HG02885 (cell line): ENCODE data around the gene TRIM24.
A peak's percentile ranks its signal among the peaks of the same experiment; 100 is the strongest.
"Not testable (repeated sequence)": the region's sequence is repeated elsewhere in the genome, so short reads cannot be mapped to it uniquely, and the experiment has no call there.

ENCODE experiments used
- ATAC-seq: cut with Tn5 transposase; IDR thresholded peaks from one replicate; pipeline ENCODE4 v1.9.1; 2021; ENCODE audit warnings: mild to moderate bottlenecking; ENCODE audit not compliant: unreplicated experiment, poor library complexity

The TRIM24 gene

DNA sequence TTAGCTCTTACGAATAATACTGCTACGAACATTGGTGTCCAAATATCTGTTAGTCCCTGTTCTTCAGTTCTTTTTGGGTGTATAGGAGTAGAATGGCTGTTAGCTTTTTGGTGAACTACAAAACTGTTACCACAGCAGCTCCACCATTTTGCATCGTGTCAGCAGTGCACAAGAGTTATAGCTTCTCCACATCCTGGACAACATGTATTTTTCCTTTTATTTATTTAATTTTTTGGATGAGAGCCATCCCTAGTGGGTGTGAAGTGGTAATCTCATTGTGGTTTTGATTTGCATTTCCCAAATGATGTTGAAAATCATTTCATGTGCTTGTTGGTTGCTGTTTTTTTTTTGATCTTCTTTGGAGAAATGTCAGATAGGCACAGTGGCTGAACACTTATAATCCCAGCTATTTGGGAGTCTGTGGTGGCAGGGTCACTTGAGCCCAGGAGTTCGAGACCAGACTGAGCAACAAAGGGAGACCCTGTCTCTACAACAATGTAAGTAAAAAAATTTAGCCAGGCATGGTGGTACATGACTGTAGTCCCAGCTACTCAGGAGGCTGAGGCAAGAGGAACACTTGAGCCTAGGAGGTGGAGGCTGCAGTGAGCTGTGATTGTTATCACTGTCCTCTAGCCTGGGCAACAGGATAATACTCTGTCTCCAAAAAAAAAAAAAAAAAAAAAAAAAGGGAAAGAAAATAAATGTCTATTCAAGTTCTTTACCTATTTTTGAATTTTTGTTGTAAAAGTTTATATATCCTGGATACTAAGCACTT is 31.7 kb downstream of the TRIM24 start:
- ATAC-seq: no peak

DNA sequence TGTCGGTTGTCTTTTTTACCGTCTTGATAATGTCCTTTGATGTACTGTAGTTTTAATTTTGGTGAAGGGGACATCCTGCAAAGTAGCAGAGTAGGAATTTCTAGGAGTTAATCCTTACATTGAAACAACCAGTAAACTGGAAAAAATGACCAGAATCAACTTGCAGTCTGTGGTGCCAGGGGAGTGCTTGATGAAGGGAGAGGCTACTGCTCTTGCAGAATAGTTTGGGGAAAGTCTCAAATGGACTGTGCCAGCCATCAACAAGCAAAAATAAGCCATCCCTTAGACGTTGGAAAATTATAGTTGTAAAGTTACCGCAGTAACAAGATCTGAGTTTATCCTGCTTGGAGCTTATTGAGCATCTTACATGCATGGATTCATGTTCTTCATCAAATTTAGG is 32.4 kb downstream of the TRIM24 start:
- no peak for ATAC-seq

DNA sequence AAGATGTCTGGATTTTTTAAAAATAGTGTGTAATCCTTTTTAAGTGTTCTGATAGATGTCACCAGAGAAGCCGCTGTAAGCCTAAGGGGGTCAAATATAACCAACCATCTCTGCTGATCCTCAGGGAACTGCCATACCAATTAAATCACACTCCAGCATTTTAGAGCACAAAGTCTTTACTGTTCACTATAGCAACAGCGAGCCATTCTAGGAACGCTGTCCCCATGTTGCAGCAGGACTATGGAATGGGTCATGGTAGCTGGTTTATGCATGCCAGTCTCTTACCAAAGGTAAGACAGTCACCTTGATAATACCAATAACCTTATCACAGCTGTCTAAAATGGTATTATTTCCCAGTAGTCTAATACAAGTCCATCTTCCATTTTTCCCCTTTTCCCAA is 33.5 kb downstream of the TRIM24 start:
- no peak for ATAC-seq

DNA sequence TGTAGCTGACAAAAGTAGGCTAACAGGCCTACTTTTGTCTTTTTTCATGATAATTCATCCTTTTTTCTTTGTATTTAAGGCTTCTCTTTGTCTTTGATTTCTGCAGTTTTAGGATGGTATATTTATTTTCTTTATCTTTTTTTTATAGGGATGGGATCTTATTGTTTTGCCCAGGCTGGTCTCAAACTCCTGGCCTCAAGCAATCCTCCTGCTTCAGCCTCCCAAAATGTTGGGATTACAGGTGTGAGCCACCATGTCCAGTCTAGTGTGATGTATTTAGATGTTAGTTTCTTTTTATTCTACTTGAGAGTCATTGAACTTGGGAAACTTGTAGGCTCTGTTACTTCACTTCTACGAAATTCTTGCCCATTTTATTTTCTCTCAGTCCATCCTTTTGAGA is 35.4 kb downstream of the TRIM24 start:
- no peak for ATAC-seq

DNA sequence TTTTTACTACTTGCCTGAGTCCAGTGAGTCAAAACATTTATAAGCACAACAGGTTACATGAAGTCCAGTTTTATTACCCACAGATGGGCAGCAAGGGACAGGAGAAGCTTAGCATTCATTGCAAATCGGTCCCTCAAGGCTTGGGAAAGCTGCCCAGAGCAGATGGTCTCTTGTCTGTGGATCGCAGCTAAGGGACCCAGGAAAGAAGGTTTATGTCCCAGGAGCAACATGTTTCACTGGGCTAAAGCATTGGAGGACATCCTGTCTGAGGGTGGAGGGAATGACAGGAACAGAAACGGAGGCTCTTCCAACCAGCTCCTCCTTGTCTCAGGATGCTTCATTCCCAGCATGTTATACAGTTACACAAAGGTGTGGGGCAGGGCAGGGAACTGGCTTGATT is 39.3 kb downstream of the TRIM24 start:
- no peak for ATAC-seq

DNA sequence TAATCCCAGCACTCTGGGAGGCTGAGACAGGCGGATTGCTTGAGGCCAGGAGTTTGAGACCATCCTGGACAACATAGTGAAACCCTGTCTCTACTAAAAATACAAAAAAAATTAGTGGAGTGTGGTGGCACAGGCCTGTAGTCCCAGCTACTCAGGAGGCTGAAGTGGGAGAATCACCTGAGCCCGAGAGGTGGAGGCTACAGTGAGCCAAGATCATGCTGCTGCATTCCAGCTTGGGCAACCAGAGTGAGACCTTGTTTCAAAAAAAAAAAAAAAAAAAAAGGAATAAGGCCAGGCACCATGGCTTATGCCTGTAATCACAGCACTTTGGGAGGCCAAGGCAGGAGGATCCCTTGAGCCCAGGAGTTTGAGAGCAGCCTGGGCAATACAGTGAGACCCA is 40.2 kb downstream of the TRIM24 start:
- ATAC-seq: not testable (repeated sequence)

DNA sequence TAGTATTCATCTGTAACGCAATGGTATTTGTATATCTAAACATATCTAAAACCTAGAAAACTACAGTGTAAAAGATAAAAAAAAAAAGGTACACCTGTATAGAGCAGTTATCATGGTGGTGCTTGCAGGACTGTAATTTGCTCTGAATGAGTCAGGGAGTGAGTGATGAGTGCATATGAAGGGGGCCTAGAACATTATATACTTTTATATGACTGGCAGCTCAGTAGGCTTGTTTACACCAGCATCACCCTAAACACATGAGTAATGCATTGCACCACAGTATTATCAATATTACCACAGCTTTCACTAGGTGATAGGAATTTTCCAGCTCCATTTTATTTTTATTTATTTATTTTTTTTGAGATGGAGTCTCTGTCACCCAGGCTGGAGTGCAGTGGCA is 40.8 kb downstream of the TRIM24 start:
- ATAC-seq: no peak

DNA sequence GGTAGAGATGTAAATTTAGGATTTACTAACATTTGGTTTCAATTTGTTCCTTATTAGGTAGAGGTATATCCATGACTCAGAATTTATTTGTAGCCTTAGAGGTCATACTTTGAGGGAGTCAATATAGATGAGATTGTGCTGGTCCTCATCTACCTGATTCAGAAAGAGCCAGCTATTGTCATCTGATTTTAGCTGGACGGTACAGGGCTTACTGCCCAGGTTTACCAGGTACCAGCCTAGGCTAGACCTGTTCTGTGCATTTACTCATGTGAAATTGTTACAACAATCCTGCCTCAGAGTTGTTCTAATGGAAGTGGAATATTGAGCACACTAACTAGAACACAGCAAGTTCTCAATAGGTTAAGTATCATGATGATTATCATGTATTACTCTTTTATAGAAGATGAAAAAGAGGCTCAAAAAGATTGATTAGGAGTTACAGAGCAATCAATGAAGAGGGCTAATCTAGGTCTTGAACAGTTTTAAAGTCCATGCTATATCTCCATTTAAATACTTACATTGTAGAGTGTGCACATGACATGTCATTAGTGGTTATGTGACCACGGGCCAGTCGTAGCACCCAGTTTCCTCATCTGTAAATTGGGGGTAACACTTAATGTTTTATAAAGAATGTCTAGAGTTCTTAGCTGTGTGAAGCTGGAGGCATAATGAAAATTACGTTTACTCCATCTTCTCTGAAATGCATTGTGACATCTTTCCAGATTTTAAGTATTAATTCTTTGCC is 42.1 kb downstream of the TRIM24 start:
- no peak for ATAC-seq

DNA sequence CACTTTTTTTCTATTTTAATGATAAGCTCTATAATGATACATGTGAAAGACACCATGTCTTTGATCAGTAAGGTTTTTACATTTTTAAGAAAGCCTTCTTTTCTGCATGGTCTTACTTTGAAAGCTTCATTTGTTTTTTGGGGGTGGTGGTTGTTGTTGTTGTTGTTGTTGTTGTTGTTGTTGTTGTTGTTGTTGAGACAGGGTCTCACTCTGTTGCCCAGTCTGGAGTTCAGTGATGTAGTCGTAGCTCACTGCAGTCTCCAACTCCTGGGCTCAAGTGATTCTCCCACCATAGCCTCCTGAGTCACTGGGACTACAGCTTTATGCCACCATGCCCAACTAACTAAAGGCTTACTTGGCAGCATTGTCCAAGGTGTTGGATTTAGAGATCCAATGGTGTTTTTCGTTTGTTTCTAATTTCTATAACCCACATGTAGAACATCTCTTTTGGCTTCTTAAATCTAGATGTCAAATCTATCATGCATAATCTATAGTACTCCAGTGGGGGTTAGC is 45.4 kb downstream of the TRIM24 start:
- no peak for ATAC-seq

DNA sequence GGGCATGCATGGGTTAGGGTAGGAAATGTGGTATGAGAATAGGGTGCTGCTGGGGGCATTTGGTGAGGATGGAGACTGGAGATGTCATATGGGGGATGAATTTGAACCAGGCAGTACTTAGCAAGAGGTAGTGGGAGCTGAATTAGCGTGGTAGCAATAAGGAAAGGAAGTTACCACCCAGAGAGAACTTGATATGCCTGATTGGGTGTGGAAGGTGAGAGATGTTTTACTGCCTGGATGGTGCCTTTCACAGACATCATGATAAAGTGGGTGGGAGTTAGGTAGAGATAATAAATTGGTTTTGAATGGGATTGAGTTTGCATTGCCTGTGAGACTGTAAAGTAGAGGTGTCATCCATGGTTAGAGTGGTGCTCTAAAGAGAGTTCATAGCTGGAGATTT is 46.7 kb downstream of the TRIM24 start:
- ATAC-seq: no peak

DNA sequence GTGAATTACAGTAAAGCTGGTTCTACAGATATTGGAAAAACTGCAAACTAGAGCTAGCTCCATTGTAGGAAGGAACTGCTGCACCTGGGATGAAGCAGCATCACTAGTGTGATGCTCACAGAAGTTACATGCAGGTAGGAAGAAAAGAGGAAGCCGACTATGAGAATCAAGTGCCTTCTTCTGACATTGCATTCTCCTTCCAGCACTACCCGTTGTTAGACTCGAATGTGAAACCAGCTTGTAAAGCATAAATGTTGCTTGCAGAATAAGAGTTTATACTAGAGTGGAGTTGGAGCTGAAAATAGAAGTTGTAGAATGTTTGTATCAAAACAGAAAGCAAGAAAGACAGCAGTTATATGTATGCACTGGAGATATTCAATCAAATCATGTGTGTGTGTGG is 49.9 kb downstream of the TRIM24 start:
- ATAC-seq: no peak

DNA sequence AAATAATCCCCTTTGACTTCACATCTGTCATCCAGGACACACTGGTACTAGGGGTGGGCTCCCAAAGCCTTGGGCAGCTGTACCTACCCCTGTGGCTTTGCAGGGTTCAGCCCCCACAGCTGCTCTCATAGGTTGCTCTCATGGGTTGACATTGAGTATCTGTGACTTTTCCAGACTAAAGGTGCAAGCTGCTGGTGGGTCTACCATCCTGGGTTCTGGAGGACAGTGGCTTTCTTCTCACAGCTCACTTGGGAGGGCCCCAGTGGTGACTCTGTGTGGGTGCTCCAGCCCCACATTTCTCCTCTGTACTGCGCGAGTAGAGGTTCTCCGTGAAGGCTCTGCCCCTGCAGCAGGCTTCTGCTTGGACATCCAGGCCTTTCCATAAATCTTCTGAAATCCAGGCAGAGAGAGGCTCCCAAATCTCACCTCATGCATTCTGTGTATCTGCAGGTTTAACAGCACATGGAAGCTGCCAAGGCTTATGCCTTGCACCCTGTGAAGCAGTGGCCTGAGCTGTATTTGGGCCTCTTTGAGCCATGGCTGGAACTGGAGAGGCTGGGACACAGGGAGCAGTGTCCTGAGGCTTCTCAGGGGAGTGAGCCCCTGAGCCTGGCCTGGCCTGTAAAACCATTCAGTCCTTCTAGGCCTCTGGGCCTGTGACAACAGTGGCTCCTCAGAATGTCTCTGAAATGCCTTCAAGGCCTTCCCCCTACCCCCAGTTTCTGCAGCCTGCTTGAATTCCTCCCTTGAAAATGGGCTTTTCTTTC is 52.2 kb downstream of the TRIM24 start:
- no peak for ATAC-seq

DNA sequence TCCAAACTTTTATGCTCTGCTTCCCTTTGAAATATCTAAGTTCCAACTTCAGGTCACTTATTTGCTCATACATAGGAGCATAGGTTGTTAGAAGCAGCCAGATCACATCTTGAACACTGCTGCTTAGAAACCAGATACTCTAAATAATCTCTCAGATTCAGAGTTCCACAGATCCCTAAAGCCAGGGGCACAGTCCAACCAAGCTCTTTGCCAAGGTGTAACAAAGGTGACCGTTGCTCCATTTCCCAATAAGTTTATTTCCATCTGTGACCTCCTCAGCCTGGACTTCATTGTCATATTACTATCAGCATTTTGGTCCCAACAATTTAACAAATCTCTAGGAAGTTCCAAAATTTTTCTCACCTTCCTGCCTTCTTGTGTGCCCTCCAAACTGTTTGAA is 52.8 kb downstream of the TRIM24 start:
- ATAC-seq: no peak

DNA sequence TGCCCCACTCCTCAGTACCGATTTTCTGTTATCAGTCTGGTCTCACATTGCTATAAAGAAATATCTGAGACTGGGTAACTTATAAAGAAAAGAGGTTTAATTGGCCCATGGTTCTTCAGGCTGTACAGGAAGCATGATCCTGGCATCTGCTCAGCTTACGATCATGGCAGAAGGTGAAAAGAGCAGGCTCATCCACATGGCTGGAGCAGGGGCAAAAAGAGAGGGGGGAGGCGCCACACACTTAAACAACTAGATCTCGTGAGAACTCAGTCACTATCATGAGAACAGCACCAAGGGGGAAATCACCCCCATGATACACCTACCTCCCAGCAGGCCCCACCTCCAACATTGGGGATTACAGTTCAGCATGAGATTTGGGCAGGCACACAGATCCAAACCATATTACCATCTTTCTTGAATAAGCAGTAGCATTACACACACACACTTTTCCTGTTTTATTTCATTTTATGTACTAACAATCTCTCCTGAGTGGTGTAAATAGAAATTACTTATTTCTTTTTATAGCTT is 53.3 kb downstream of the TRIM24 start:
- no peak for ATAC-seq

DNA sequence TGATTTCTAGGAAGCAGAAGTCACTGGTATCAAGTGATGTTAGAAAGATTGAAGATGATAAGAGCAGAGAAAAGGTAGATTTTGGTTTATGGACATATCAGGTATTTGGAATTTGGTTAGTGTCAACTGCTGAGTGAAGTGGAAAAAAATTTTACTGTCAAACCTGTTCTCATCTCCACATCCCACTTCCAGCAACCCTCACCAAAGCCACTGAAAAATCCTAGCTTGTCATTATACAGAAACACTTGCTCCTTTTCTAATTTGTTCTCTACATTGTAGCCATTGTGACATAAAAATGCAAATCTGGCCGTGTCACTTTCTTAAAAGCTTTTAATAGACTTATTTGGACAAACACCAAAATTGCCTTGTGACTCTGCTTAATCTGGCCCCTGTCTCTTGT is 54.0 kb downstream of the TRIM24 start:
- no peak for ATAC-seq

DNA sequence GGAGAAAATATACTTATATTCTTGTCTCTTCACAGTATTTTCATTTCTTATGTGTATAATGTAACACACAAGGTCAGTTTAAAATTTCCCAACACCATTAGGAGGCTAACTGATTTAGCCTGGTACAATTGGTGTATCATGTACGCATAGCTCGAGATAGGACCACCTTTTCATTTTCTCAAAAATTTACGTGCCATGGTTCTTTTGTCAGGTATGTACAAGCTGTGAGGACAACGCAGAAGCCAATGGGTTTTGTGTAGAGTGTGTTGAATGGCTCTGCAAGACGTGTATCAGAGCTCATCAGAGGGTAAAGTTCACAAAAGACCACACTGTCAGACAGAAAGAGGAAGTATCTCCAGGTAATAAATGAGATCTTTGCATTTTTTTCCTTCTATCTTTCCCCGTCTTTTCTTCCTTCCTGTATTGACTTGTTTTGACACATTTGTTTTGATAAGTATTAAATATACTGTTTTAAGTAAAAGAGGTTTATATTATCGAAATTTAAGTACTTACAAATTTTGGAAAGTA is 55.0 kb downstream of the TRIM24 start:
- peak; percentile 59 for ATAC-seq

DNA sequence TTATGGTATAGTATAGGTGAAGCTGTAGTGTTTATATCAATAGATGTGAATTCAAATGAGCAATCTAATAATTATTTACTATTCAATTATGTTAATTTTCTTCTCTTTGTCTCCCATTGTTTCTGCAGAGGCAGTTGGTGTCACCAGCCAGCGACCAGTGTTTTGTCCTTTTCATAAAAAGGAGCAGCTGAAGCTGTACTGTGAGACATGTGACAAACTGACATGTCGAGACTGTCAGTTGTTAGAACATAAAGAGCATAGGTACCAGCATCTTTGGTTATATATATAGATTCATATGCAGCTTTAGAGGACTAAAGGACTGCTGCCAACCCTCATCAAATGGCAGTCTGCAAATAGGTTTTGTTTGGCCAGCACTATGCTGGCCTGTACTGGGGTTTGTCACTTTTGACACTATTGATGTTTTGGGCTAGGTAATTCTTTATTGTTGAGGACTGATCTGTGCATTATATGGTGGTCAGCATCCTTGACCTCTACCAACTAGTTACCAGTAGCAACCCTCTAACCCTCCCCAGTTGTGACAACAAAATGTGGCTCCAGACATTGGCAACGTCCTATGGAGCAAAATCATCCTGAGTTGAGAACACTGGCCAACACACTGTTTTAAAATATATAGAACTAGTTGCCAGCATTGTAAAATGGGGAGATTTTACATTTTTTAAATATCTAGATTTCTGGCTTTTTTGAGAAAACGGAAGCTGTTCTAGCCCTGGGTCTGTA is 59.2 kb downstream of the TRIM24 start:
- no peak for ATAC-seq

DNA sequence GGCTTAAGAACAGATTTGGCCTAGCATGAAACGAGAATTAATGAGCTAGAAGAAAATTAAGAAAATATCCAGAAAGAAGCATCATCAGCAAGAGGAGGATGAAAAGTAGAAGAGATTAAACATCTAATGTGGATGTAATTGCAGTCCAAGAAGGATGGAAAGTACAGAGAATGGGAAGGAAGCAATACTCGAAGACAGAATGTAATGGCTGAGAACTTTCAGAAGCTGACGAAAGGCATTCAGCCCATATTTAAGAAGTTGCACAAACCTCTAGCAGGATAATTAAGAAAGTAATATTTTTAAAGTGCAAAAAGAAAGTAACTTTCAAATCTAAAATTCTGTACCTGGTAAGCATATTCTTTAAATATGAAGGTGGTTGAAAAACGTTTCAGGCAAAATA is 60.7 kb downstream of the TRIM24 start:
- ATAC-seq: no peak

DNA sequence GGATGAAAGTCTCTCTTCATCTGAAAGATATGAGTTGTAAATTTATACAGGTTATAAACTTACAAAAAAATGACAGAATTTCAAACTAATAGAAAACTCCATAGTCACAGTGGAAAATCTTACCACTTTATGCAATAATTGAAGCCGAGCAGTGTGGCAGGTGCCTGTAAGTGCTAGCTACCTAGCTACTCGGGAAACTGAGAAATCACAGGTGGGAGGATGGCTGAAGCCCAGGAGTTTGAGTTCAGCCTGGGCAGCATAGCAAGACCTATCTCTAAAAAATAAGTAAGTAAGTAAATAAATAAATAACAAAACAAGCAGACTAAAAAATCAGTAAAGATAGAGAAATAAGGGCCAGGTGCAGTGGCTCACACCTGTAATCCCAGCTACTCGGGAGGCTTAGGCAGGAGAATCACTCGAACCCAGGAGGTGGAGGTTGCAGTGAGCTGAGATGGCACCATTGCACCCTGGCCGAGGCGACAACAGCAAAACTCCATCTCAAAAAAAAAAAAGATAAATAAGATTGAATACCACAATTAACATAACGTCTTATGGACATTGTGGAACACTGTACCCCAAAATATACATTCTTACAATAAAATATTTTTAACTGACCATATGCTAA is 61.9 kb downstream of the TRIM24 start:
- ATAC-seq: no peak
